Endodermal cell (in vitro differentiated cells): Measurements from ENCODE around the gene LCE1F. TPM values are rescaled to one million over a fixed set of nuclear protein-coding genes. Genes with fewer than 3 reads are reported as not detected.

Source experiments
- DNase-seq: peaks from one replicate; pipeline ENCODE4 v3.0.0-alpha.2; 2017
- H3K27ac ChIP-seq: 2 replicates; pipeline ENCODE4 v1.5.1; 2013; ENCODE audit warnings: mild to moderate bottlenecking, low read depth, low read length, moderate library complexity
- H3K27me3 ChIP-seq: 2 replicates; pipeline ENCODE4 v1.6.1; 2013; ENCODE audit warnings: mild to moderate bottlenecking, low read length, moderate library complexity; ENCODE audit not compliant: insufficient read depth, control insufficient read depth, poor library complexity, severe bottlenecking
- H3K36me3 ChIP-seq: 2 replicates; pipeline ENCODE4 v1.7.0; 2013; ENCODE audit warnings: mild to moderate bottlenecking, low read length, moderate library complexity; ENCODE audit not compliant: control insufficient read depth, insufficient read depth
- H3K4me1 ChIP-seq: one replicate; pipeline ENCODE4 v1.7.0; 2013; ENCODE audit warnings: low read length; ENCODE audit not compliant: control insufficient read depth, insufficient read depth
- H3K4me3 ChIP-seq: 2 replicates; pipeline ENCODE4 v1.5.1; 2013; ENCODE audit warnings: mild to moderate bottlenecking, low read length, moderate library complexity
- H3K9ac ChIP-seq: 2 replicates; pipeline ENCODE4 v1.6.1; 2013; ENCODE audit warnings: mild to moderate bottlenecking, low read length, moderate library complexity; ENCODE audit not compliant: poor library complexity, severe bottlenecking; ENCODE audit errors: extremely low read depth
- H3K9me3 ChIP-seq: 2 replicates; pipeline ENCODE4 v1.6.1; 2013; ENCODE audit warnings: mild to moderate bottlenecking, low read length, moderate library complexity; ENCODE audit not compliant: control insufficient read depth
- H3K27ac Mint-ChIP-seq: 2 replicates; pipeline ENCODE4 v1.8.0; 2020; ENCODE audit warnings: mixed read lengths
- H3K27me3 Mint-ChIP-seq: 2 replicates; pipeline ENCODE4 v1.8.0; 2021; ENCODE audit warnings: mild to moderate bottlenecking, mixed read lengths; ENCODE audit not compliant: insufficient read depth
- H3K36me3 Mint-ChIP-seq: 2 replicates; pipeline ENCODE4 v1.8.0; 2020; ENCODE audit warnings: low read depth, mixed read lengths
- H3K4me1 Mint-ChIP-seq: 2 replicates; pipeline ENCODE4 v1.8.0; 2020; ENCODE audit warnings: mixed read lengths
- H3K4me3 Mint-ChIP-seq: 2 replicates; pipeline ENCODE4 v1.8.0; 2020; ENCODE audit warnings: mild to moderate bottlenecking, moderate library complexity, mixed read lengths
- H3K9me3 Mint-ChIP-seq: 2 replicates; pipeline ENCODE4 v1.8.0; 2020; ENCODE audit warnings: mild to moderate bottlenecking, mixed read lengths
- WGBS, 2 experiments: methylation state at CpG; one replicate each; pipeline versions ENCODE4 v1.1.5 to v1.1.7; 2013; ENCODE audit warnings: missing lambda C conversion rate in 2 of 2, mixed read lengths in 1 of 2; ENCODE audit not compliant: insufficient coverage in 1 of 2, insufficient read length in 1 of 2; 5-methylcytosine and 5-hydroxymethylcytosine counted together
- total RNA-seq, 2 donors: library from RNA; stranded (reverse); fragmentation: NEBNext Ultra II Directional in 1 of 2; extraction: Animal tissue kit (Norgen Biotek cat#: 25700) in 1 of 2; gene quantifications; 2 replicates in 1 of 2; 3 replicates in 1 of 2; pipeline ENCODE4 v1.2.1, GENCODE V29; 2021
- TF ChIP-seq, protein P1 (sequence below): fragments of 200-600 bp; sonication (generic); conservative IDR thresholded peaks from 2 replicates; pipeline ENCODE4 v1.5.0; 2021; ENCODE audit warnings: antibody characterized with exemption, mild to moderate bottlenecking

LCE1F gene
- total RNA-seq, 2 donors from 2014 or later: not detected

DNA sequence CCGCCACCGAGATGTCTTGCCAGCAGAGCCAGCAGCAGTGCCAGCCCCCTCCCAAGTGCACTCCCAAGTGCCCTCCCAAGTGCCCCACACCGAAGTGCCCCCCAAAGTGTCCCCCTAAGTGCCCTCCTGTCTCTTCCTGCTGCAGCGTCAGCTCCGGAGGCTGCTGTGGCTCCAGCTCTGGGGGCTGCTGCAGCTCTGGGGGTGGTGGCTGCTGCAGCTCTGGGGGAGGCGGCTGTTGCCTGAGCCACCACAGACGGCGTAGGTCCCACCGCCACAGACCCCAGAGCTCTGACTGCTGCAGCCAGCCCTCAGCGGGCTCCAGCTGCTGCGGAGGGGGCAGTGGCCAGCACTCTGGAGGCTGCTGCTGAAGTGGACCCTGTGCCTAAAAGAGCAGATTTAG lies 1.4 kb downstream of the LCE1F start:
- H3K36me3 ChIP-seq: no peaks in the 10 kb centered on the region
- DNase-seq: no peak
- WGBS, 2 experiments: 77% methylated on average over 3 to 11 of the region's 11 CpGs
- H3K9me3 Mint-ChIP-seq: peaks cover 80% of the 10 kb centered on the region
- H3K27me3 ChIP-seq: no peaks in the 10 kb centered on the region
- H3K4me1 Mint-ChIP-seq: no peaks in the 10 kb centered on the region
- TF ChIP-seq, protein P1, sequence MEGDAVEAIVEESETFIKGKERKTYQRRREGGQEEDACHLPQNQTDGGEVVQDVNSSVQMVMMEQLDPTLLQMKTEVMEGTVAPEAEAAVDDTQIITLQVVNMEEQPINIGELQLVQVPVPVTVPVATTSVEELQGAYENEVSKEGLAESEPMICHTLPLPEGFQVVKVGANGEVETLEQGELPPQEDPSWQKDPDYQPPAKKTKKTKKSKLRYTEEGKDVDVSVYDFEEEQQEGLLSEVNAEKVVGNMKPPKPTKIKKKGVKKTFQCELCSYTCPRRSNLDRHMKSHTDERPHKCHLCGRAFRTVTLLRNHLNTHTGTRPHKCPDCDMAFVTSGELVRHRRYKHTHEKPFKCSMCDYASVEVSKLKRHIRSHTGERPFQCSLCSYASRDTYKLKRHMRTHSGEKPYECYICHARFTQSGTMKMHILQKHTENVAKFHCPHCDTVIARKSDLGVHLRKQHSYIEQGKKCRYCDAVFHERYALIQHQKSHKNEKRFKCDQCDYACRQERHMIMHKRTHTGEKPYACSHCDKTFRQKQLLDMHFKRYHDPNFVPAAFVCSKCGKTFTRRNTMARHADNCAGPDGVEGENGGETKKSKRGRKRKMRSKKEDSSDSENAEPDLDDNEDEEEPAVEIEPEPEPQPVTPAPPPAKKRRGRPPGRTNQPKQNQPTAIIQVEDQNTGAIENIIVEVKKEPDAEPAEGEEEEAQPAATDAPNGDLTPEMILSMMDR: no peak
- H3K27ac ChIP-seq: no peak overlapping the region
- no peaks in the 10 kb centered on the region for H3K27me3 Mint-ChIP-seq
- H3K9ac ChIP-seq: no peak overlapping the region
- H3K4me3 ChIP-seq: no peak overlapping the region
- H3K36me3 Mint-ChIP-seq: no peaks in the 10 kb centered on the region
- H3K27ac Mint-ChIP-seq: no peak overlapping the region
- no peaks in the 10 kb centered on the region for H3K4me1 ChIP-seq
- H3K4me3 Mint-ChIP-seq: no peak overlapping the region
- H3K9me3 ChIP-seq: peaks cover 56% of the 10 kb centered on the region

DNA sequence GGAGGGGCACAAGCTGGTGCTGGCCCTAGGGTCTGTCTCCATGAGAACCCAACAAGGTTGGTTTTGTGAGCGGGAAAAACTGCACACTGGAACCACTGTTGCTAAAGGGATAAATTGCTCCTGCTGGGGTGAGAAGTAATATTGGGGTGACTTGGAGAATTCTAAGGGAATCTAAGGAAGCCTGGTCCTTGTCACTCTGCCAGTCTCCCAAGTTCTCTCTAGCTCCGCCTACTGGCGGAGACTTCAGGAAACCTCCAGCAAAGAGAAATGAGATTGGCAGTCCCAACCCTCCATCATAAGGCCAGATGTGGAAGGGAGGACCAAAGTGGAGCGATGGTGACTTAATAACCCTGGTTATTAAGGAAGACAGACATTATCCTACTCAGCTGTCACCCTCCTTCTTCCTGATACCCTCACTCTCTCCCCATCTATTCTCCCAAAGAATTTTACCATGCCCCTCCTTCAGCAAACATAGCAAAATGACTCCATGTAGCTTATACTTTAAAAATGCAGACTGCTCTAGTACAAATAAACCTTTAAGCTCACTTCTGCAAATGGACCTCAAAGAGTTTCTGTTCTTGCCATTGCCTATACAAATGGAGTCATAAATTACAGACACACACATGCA lies 2.7 kb downstream of the LCE1F start:
- H3K36me3 Mint-ChIP-seq: no peaks in the 10 kb centered on the region
- peaks cover 78% of the 10 kb centered on the region for H3K9me3 Mint-ChIP-seq
- Histone ChIP-seq H3K9ac (no peak overlapping the region), H3K27ac (no peak overlapping the region), H3K4me3 (no peak overlapping the region), H3K36me3 (no peaks in the 10 kb centered on the region), H3K9me3 (peaks cover 61% of the 10 kb centered on the region), H3K4me1 (no peaks in the 10 kb centered on the region), H3K27me3 (no peaks in the 10 kb centered on the region)
- H3K27me3 Mint-ChIP-seq: no peaks in the 10 kb centered on the region
- H3K27ac Mint-ChIP-seq: no peak overlapping the region
- 38 to 70% methylated on average over 3 to 4 of the region's 4 CpGs for WGBS, 2 experiments
- TF ChIP-seq, protein P1: no peak
- no peak overlapping the region for H3K4me3 Mint-ChIP-seq
- no peaks in the 10 kb centered on the region for H3K4me1 Mint-ChIP-seq
- peak; percentile 44 for DNase-seq

DNA sequence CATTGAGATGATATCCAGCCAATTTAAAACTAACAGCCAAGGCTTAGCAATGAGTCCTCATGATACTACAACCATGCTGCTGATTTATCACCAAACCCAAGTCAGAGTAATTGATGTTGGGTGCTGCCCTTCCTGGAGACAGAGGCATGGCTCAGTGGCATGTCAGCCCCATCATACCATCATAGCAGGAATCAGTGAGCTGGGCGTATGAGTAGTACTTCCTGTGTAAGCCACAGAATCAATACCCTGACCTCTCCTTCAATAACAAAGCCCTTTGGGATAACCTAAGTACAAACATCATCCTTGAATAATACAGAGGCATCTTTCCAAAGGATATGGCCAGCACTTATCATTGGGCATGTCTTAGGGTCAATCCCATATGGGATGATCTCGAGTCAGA lies 8.2 kb downstream of the LCE1F start:
- no peaks in the 10 kb centered on the region for H3K27me3 ChIP-seq
- no peaks in the 10 kb centered on the region for H3K36me3 Mint-ChIP-seq
- no peaks in the 10 kb centered on the region for H3K36me3 ChIP-seq
- no peak overlapping the region for H3K9ac ChIP-seq
- no peaks in the 10 kb centered on the region for H3K4me1 ChIP-seq
- no peak overlapping the region for H3K27ac Mint-ChIP-seq
- H3K9me3 ChIP-seq: peaks cover 71% of the 10 kb centered on the region
- H3K4me1 Mint-ChIP-seq: no peaks in the 10 kb centered on the region
- H3K4me3 Mint-ChIP-seq: no peak overlapping the region
- H3K27me3 Mint-ChIP-seq: no peaks in the 10 kb centered on the region
- no peak overlapping the region for H3K4me3 ChIP-seq
- 60 to 73% methylated on average over 2 of the region's 2 CpGs for WGBS, 2 experiments
- DNase-seq: no peak
- H3K27ac ChIP-seq: no peak overlapping the region
- TF ChIP-seq, protein P1: no peak
- H3K9me3 Mint-ChIP-seq: peaks cover 81% of the 10 kb centered on the region
